HEK293 (cell line): ENCODE measurements around the gene ZFAND2B.

Source experiments
- CTCF ChIA-PET: fragments of 350-600 bp; formaldehyde crosslinking; extraction: SDS; loops from one replicate; lab custom pipeline; 2021; ENCODE audit warnings: antibody characterized with exemption; lab: Yijun Ruan, JAX
- POLR2A ChIA-PET: fragments of 300-600 bp; formaldehyde crosslinking; extraction: SDS; loops from one replicate; lab custom pipeline; 2020; ENCODE audit warnings: antibody characterized with exemption, inconsistent platforms; lab: Yijun Ruan, JAX
- H3K27ac ChIP-seq: fragments of 200-500 bp; sonication (Bioruptor generic); 2 replicates; pipeline ENCODE4 v1.5.1; 2014; ENCODE audit warnings: low read depth, low read length, control low read depth, inconsistent platforms; ENCODE audit errors: extremely low read depth
- H3K36me3 ChIP-seq, 2 experiments: fragments of 200-500 bp in 1 of 2; sonication (Bioruptor generic) in 1 of 2; 1 replicate in 1 of 2; 2 replicates in 1 of 2; pipeline ENCODE4 v1.5.1; 2014 to 2017; ENCODE audit warnings: inconsistent platforms in 2 of 2, low read length in 2 of 2; ENCODE audit not compliant: control insufficient read depth in 2 of 2, insufficient read depth in 1 of 2
- H3K4me1 ChIP-seq: fragments of 200-500 bp; sonication (Bioruptor generic); 2 replicates; pipeline ENCODE4 v1.5.1; 2014; ENCODE audit warnings: mild to moderate bottlenecking, low read length, inconsistent platforms; ENCODE audit not compliant: control insufficient read depth, insufficient read depth
- H3K4me3 ChIP-seq: 2 replicates; pipeline ENCODE4 v1.5.1; 2011; ENCODE audit warnings: low read depth, mild to moderate bottlenecking, control low read depth, low read length, moderate library complexity
- H3K9me3 ChIP-seq: fragments of 200-500 bp; sonication (Bioruptor generic); 2 replicates; pipeline ENCODE4 v1.5.1; 2014; ENCODE audit warnings: low read depth, low read length, inconsistent platforms; ENCODE audit not compliant: control insufficient read depth, insufficient read depth
- GLIS1 ChIP-seq: fragments of 450-650 bp; formaldehyde crosslinking; IDR thresholded peaks from 2 replicates; pipeline ENCODE4 v1.5.1; 2016; ENCODE audit warnings: missing biosample characterization, missing genetic modification characterization
- MZF1 ChIP-seq: fragments of 450-650 bp; formaldehyde crosslinking; IDR thresholded peaks from 2 replicates; pipeline ENCODE4 v1.5.1; 2017; ENCODE audit warnings: missing biosample characterization, missing genetic modification characterization, borderline replicate concordance
- ZBTB10 ChIP-seq: fragments of 450-650 bp; formaldehyde crosslinking; IDR thresholded peaks from 2 replicates; pipeline ENCODE4 v1.5.1; 2016; ENCODE audit warnings: missing biosample characterization, missing genetic modification characterization
- ZBTB44 ChIP-seq: fragments of 450-650 bp; IDR thresholded peaks from 2 replicates; pipeline ENCODE4 v1.5.1; 2018; ENCODE audit warnings: missing biosample characterization, mild to moderate bottlenecking, missing genetic modification characterization
- ZBTB7A ChIP-seq: fragments of 450-650 bp; formaldehyde crosslinking; IDR thresholded peaks from 2 replicates; pipeline ENCODE4 v1.5.1; 2016; ENCODE audit warnings: low read depth, missing biosample characterization, missing genetic modification characterization
- ZEB2 ChIP-seq: fragments of 450-650 bp; formaldehyde crosslinking; IDR thresholded peaks from 2 replicates; pipeline ENCODE4 v1.5.1; 2016; ENCODE audit warnings: missing biosample characterization, missing genetic modification characterization
- ZFP3 ChIP-seq: fragments of 450-650 bp; formaldehyde crosslinking; IDR thresholded peaks from 2 replicates; pipeline ENCODE4 v1.5.1; 2016; ENCODE audit warnings: low read depth, missing biosample characterization, missing genetic modification characterization
- ZFP37 ChIP-seq: fragments of 450-650 bp; formaldehyde crosslinking; IDR thresholded peaks from 2 replicates; pipeline ENCODE4 v1.5.1; 2016; ENCODE audit warnings: missing biosample characterization, missing genetic modification characterization
- ZNF10 ChIP-seq: fragments of 450-650 bp; formaldehyde crosslinking; IDR thresholded peaks from 2 replicates; pipeline ENCODE4 v1.5.1; 2017; ENCODE audit warnings: missing biosample characterization, missing genetic modification characterization
- ZNF112 ChIP-seq: fragments of 450-650 bp; formaldehyde crosslinking; IDR thresholded peaks from 2 replicates; pipeline ENCODE4 v1.5.0; 2017; ENCODE audit warnings: missing biosample characterization, missing genetic modification characterization
- ZNF175 ChIP-seq: fragments of 450-650 bp; formaldehyde crosslinking; IDR thresholded peaks from 2 replicates; pipeline ENCODE4 v1.5.1; 2016; ENCODE audit warnings: missing biosample characterization, missing genetic modification characterization
- ZNF19 ChIP-seq: fragments of 450-650 bp; formaldehyde crosslinking; IDR thresholded peaks from 2 replicates; pipeline ENCODE4; 2016; ENCODE audit warnings: missing biosample characterization, missing genetic modification characterization, low read depth
- ZNF266 ChIP-seq: fragments of 450-650 bp; formaldehyde crosslinking; IDR thresholded peaks from 2 replicates; pipeline ENCODE4 v1.5.1; 2016; ENCODE audit warnings: missing biosample characterization, missing genetic modification characterization, low read depth
- ZNF292 ChIP-seq: fragments of 450-650 bp; formaldehyde crosslinking; IDR thresholded peaks from 2 replicates; pipeline ENCODE4 v1.5.1; 2016; ENCODE audit warnings: low read depth, missing biosample characterization, missing genetic modification characterization, borderline replicate concordance
- ZNF324 ChIP-seq: fragments of 450-650 bp; formaldehyde crosslinking; IDR thresholded peaks from 2 replicates; pipeline ENCODE4 v1.5.1; 2016; ENCODE audit warnings: missing biosample characterization, missing genetic modification characterization
- ZNF341 ChIP-seq: fragments of 450-650 bp; formaldehyde crosslinking; IDR thresholded peaks from 2 replicates; pipeline ENCODE4; 2016; ENCODE audit warnings: low read depth, missing biosample characterization, missing genetic modification characterization
- ZNF350 ChIP-seq: fragments of 450-650 bp; formaldehyde crosslinking; IDR thresholded peaks from 2 replicates; pipeline ENCODE4 v1.5.0; 2017; ENCODE audit warnings: missing biosample characterization, mild to moderate bottlenecking, missing genetic modification characterization
- ZNF416 ChIP-seq: fragments of 450-650 bp; formaldehyde crosslinking; IDR thresholded peaks from 2 replicates; pipeline ENCODE4 v1.5.1; 2016; ENCODE audit warnings: missing biosample characterization, missing genetic modification characterization
- ZNF449 ChIP-seq: fragments of 450-650 bp; formaldehyde crosslinking; IDR thresholded peaks from 2 replicates; pipeline ENCODE4 v1.5.1; 2017; ENCODE audit warnings: missing biosample characterization, mild to moderate bottlenecking, missing genetic modification characterization, moderate library complexity
- ZNF544 ChIP-seq: fragments of 450-650 bp; formaldehyde crosslinking; IDR thresholded peaks from 2 replicates; pipeline ENCODE4 v1.5.0; 2017; ENCODE audit warnings: missing biosample characterization, missing genetic modification characterization
- ZNF580 ChIP-seq: fragments of 450-650 bp; formaldehyde crosslinking; IDR thresholded peaks from 2 replicates; pipeline ENCODE4 v1.5.1; 2016; ENCODE audit warnings: missing biosample characterization, missing genetic modification characterization
- ZNF621 ChIP-seq: fragments of 450-650 bp; formaldehyde crosslinking; IDR thresholded peaks from 2 replicates; pipeline ENCODE4 v1.5.1; 2017; ENCODE audit warnings: missing biosample characterization, missing genetic modification characterization
- ZNF626 ChIP-seq: fragments of 450-650 bp; sonication (Bioruptor Pico); formaldehyde crosslinking; IDR thresholded peaks from 2 replicates; pipeline ENCODE4 v1.5.1; 2018; ENCODE audit warnings: missing biosample characterization, missing genetic modification characterization, inconsistent platforms
- ZNF639 ChIP-seq: fragments of 450-650 bp; formaldehyde crosslinking; IDR thresholded peaks from 2 replicates; pipeline ENCODE4 v1.5.1; 2016; ENCODE audit warnings: missing biosample characterization, missing genetic modification characterization
- ZNF677 ChIP-seq: fragments of 450-650 bp; IDR thresholded peaks from 2 replicates; pipeline ENCODE4 v1.5.0; 2018; ENCODE audit warnings: missing biosample characterization, mild to moderate bottlenecking, missing genetic modification characterization, moderate library complexity
- ZNF747 ChIP-seq: fragments of 450-650 bp; formaldehyde crosslinking; IDR thresholded peaks from 2 replicates; pipeline ENCODE4 v1.5.1; 2016; ENCODE audit warnings: missing biosample characterization, missing genetic modification characterization
- ZSCAN5A ChIP-seq: fragments of 450-650 bp; formaldehyde crosslinking; IDR thresholded peaks from 2 replicates; pipeline ENCODE4 v1.5.1; 2016; ENCODE audit warnings: missing biosample characterization, missing genetic modification characterization
- ZXDB ChIP-seq: fragments of 450-650 bp; formaldehyde crosslinking; IDR thresholded peaks from 2 replicates; pipeline ENCODE4 v1.5.1; 2016; ENCODE audit warnings: missing biosample characterization, missing genetic modification characterization

Gene ZFAND2B

GRCh38 chr2:219221957-219222518 lies 15.5 kb downstream of the ZFAND2B start (continued):
- TF ChIP-seq ZSCAN5A (no peak), ZNF621 (tag by site-specific recombination) (no peak), ZBTB10 (tag by site-specific recombination) (no peak), ZNF544 (tag by site-specific recombination) (no peak), ZNF10 (tag by site-specific recombination) (no peak), ZNF266 (tag by site-specific recombination) (no peak), ZEB2 (tag by site-specific recombination) (no peak), ZNF341 (tag by site-specific recombination) (no peak)

GRCh38 chr2:219223831-219224610 lies 17.4 kb downstream of the ZFAND2B start:
- peaks cover 11 to 87% of the 10 kb centered on the region in 2 experiments for H3K36me3 ChIP-seq
- no peak for TF ChIP-seq ZNF112 (tag by site-specific recombination)
- no peak for TF ChIP-seq ZNF416 (tag by site-specific recombination)
- TF ChIP-seq ZNF324: no peak
- TF ChIP-seq ZNF580 (tag by site-specific recombination): no peak
- no peak for TF ChIP-seq ZNF19
- TF ChIP-seq MZF1 (tag by site-specific recombination): no peak
- TF ChIP-seq ZFP3: no peak
- no peak for TF ChIP-seq ZNF626
- no peak for TF ChIP-seq GLIS1 (tag by site-specific recombination)
- no peak for TF ChIP-seq ZNF677
- no peak for TF ChIP-seq ZNF292 (tag by site-specific recombination)
- no peak for TF ChIP-seq ZNF350
- no peak for TF ChIP-seq ZBTB44 (tag by site-specific recombination)
- TF ChIP-seq ZXDB (tag by site-specific recombination): no peak
- no peak for TF ChIP-seq ZBTB7A
- no peak for TF ChIP-seq ZNF175 (tag by site-specific recombination)
- TF ChIP-seq ZNF449: no peak
- TF ChIP-seq ZNF747 (tag by site-specific recombination): no peak
- TF ChIP-seq ZNF639: no peak
- no peak for TF ChIP-seq ZFP37 (tag by site-specific recombination)
- no peaks in the 10 kb centered on the region for H3K9me3 ChIP-seq
- no peak overlapping the region for H3K4me3 ChIP-seq
- ChIA-PET CTCF (interaction anchor here (9.1 kb wide), 1 partner anchor 73 kb away, joined by 65 read pairs; no protein-coding TSS in a partner anchor), POLR2A (no interaction called here)
- peaks cover 4% of the 10 kb centered on the region; the same call in 1 of the 2 replicates for H3K4me1 ChIP-seq
- H3K27ac ChIP-seq: no peak overlapping the region
